ENCODE measurements around the gene ACTG1. TPM values are rescaled to one million over a fixed set of nuclear protein-coding genes. Genes with fewer than 3 reads are reported as not detected.

The ACTG1 gene
- total RNA-seq, 2 experiments from 2014 or later, result 2,707 to 2,894 TPM

- peaks cover 34% of the 10 kb centered on the region for H4K20me1 ChIP-seq (ENCODE audit: insufficient read depth, low read length)
- POLR2A ChIA-PET, result interaction anchor here (0.9 kb wide), 1 partner anchor 27 kb away, joined by 3 read pairs; no protein-coding TSS in a partner anchor
- H3K4me2 ChIP-seq (ENCODE audit: low read length), result peak overlapping the region; percentile 97
- peaks cover 42% of the 10 kb centered on the region for H3K36me3 ChIP-seq (ENCODE audit: insufficient read depth, low read length)
- no peak overlapping the region for H2AFZ ChIP-seq (ENCODE audit: low read length)
- DNase-seq (ENCODE audit: low spot score), result peak; percentile 52
- CTCF ChIA-PET (ENCODE audit: unreplicated experiment), result no interaction called here
- H3K4me3 ChIP-seq (ENCODE audit: low read depth, low read length, poor library complexity, severe bottlenecking), result peak overlapping the region; percentile 90
- H3K79me2 ChIP-seq (ENCODE audit: insufficient read depth, low read depth, low read length), result peaks cover 51% of the 10 kb centered on the region
- no peak for TF ChIP-seq EZH2phosphoT487 (IDR thresholded peaks at IDR 0.05; ENCODE audit: borderline replicate concordance, low read depth, low read length)
- TF ChIP-seq CTCF (conservative IDR thresholded peaks at IDR 0.05; ENCODE audit: low read length), result no peak
- peaks cover 50% of the 10 kb centered on the region for H3K4me1 ChIP-seq (ENCODE audit: insufficient read depth, low read length, poor library complexity, severe bottlenecking)
- H3K9me2 ChIP-seq (ENCODE audit: insufficient read depth, low read length), result no peaks in the 10 kb centered on the region
- BruUV-seq (replicated peaks), result no TSS peak
- intact Hi-C loops (cut with micrococcal nuclease; ENCODE audit: unreplicated experiment), result loop anchor here (2.0 to 10.0 kb wide), 3 partner anchors 117 to 585 kb away; partner anchors contain the start of genes BAHCC1 and FASN
- H3K9me3 ChIP-seq (ENCODE audit: low read length), result no peaks in the 10 kb centered on the region
- H3K27ac ChIP-seq (ENCODE audit: low read depth, low read length, poor library complexity, severe bottlenecking), result peak overlapping the region; percentile 68
Observed at GRCh38 chr17:81511804-81512561, 616 bp downstream of the ACTG1 start.

GRCh38 chr17:81511554-81511803, 1.1 kb downstream of the ACTG1 start:
- BruUV-seq (replicated peaks), result no TSS peak
- Histone ChIP-seq H3K4me3 (ENCODE audit: low read depth, low read length, poor library complexity, severe bottlenecking) (peak overlapping the region; percentile 90), H2AFZ (ENCODE audit: low read length) (no peak overlapping the region)

More at GRCh38 chr17:81511554-81511803, 1.1 kb downstream of the ACTG1 start:
- H3K4me2 ChIP-seq (ENCODE audit: low read length), result peak overlapping the region; percentile 97
- peaks cover 45% of the 10 kb centered on the region for H3K4me1 ChIP-seq (ENCODE audit: insufficient read depth, low read length, poor library complexity, severe bottlenecking)
- peak overlapping the region; percentile 68 for H3K27ac ChIP-seq (ENCODE audit: low read depth, low read length, poor library complexity, severe bottlenecking)
- POLR2A ChIA-PET, result interaction anchor here (0.9 kb wide), 1 partner anchor 27 kb away, joined by 3 read pairs; no protein-coding TSS in a partner anchor
- intact Hi-C loops (cut with micrococcal nuclease; ENCODE audit: unreplicated experiment), result loop anchor here (2.0 to 10.0 kb wide), 3 partner anchors 117 to 586 kb away; partner anchors contain the start of genes BAHCC1 and FASN
- DNase-seq (ENCODE audit: low spot score), result no peak
- CTCF ChIA-PET (ENCODE audit: unreplicated experiment), result no interaction called here
- H3K36me3 ChIP-seq (ENCODE audit: insufficient read depth, low read length), result peaks cover 42% of the 10 kb centered on the region
- no peaks in the 10 kb centered on the region for H3K9me3 ChIP-seq (ENCODE audit: low read length)
- H3K9me2 ChIP-seq (ENCODE audit: insufficient read depth, low read length), result no peaks in the 10 kb centered on the region
- TF ChIP-seq CTCF (conservative IDR thresholded peaks at IDR 0.05; ENCODE audit: low read length) (no peak), EZH2phosphoT487 (IDR thresholded peaks at IDR 0.05; ENCODE audit: borderline replicate concordance, low read depth, low read length) (no peak)
- H4K20me1 ChIP-seq (ENCODE audit: insufficient read depth, low read length), result peaks cover 34% of the 10 kb centered on the region
- H3K79me2 ChIP-seq (ENCODE audit: insufficient read depth, low read depth, low read length), result peaks cover 47% of the 10 kb centered on the region
